Neural cell (in vitro differentiated cells): ENCODE measurements around the gene CCL19.

Experiments used
- EZH2 ChIP-seq: fragments of 200-600, 300-800 bp; shearing (Covaris generic), sonication (generic); IDR thresholded peaks from 2 replicates; pipeline ENCODE4 v1.6.1; 2014; ENCODE audit warnings: antibody characterized with exemption, low read length, borderline replicate concordance, mild to moderate bottlenecking; ENCODE audit not compliant: insufficient read depth, poor library complexity, severe bottlenecking
- POLR2AphosphoS5 ChIP-seq: IDR thresholded peaks from 2 replicates; pipeline ENCODE4 v1.6.1; 2012
- TF ChIP-seq, protein P1 (sequence below): fragments of 450-650 bp; IDR thresholded peaks from 2 replicates; pipeline ENCODE4 v1.5.1; 2014; ENCODE audit warnings: antibody characterized with exemption, mild to moderate bottlenecking, moderate library complexity; ENCODE audit not compliant: poor library complexity, severe bottlenecking

DNA sequence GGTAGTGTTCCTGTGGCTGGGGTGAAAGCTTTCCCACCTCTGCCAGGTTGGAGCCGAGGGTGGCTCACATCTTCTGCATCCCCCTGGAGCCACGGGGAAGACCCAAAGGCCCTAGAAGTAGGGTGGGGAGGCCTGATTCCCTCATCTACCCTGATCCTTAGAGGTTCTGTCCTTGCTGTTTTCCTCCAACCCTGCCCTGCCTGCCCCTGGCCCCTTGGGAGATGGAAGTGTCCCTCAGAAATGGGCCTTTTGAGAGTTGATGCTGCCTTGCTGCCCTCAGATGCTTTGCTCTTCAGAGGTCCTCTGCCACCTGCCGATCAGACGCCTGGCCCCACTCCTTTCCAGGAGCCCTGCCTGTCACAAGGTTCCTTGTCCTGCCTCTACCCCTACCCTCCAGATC, 6.3 kb downstream of the CCL19 start:
- TF ChIP-seq, protein P1, sequence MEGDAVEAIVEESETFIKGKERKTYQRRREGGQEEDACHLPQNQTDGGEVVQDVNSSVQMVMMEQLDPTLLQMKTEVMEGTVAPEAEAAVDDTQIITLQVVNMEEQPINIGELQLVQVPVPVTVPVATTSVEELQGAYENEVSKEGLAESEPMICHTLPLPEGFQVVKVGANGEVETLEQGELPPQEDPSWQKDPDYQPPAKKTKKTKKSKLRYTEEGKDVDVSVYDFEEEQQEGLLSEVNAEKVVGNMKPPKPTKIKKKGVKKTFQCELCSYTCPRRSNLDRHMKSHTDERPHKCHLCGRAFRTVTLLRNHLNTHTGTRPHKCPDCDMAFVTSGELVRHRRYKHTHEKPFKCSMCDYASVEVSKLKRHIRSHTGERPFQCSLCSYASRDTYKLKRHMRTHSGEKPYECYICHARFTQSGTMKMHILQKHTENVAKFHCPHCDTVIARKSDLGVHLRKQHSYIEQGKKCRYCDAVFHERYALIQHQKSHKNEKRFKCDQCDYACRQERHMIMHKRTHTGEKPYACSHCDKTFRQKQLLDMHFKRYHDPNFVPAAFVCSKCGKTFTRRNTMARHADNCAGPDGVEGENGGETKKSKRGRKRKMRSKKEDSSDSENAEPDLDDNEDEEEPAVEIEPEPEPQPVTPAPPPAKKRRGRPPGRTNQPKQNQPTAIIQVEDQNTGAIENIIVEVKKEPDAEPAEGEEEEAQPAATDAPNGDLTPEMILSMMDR = no peak
- no peak for TF ChIP-seq EZH2
- no peak for TF ChIP-seq POLR2AphosphoS5
